Hepatocyte (in vitro differentiated cells): ENCODE measurements around the gene NCKAP5L.

Experiments
- EZH2 ChIP-seq: fragments of 200-600 bp; sonication (generic); IDR thresholded peaks from 2 replicates; pipeline ENCODE4 v1.6.1; 2016; ENCODE audit warnings: antibody characterized with exemption, mild to moderate bottlenecking, borderline replicate concordance
- TF ChIP-seq, protein P1 (sequence below): fragments of 200-600 bp; sonication (generic); IDR thresholded peaks from 2 replicates; pipeline ENCODE4 v1.5.1; 2016; ENCODE audit warnings: antibody characterized with exemption, mild to moderate bottlenecking; ENCODE audit not compliant: poor library complexity

DNA sequence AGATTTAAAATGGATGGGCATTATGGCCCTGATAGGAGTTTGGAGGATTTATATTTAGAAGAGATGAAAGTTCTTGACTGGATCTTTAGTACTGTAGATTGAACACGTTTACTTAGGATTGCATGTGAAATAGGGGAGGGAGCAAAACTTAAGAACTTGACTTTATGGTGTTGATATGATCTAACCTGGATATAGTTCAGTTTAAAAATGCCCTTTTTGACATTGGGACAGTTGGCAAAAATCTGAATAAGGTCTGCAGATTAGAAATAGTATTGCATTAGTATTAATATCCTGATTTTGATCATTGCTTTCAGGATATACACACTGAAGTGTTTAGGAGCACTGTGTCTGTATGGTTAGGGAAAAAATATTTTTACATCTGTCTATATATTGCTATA is 77.2 kb downstream of the NCKAP5L start:
- TF ChIP-seq, protein P1, sequence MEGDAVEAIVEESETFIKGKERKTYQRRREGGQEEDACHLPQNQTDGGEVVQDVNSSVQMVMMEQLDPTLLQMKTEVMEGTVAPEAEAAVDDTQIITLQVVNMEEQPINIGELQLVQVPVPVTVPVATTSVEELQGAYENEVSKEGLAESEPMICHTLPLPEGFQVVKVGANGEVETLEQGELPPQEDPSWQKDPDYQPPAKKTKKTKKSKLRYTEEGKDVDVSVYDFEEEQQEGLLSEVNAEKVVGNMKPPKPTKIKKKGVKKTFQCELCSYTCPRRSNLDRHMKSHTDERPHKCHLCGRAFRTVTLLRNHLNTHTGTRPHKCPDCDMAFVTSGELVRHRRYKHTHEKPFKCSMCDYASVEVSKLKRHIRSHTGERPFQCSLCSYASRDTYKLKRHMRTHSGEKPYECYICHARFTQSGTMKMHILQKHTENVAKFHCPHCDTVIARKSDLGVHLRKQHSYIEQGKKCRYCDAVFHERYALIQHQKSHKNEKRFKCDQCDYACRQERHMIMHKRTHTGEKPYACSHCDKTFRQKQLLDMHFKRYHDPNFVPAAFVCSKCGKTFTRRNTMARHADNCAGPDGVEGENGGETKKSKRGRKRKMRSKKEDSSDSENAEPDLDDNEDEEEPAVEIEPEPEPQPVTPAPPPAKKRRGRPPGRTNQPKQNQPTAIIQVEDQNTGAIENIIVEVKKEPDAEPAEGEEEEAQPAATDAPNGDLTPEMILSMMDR: no peak
- TF ChIP-seq EZH2: no peak
